SU-DHL-6 (cell line): Measurements from ENCODE around the gene SAPCD2.

ENCODE experiments used
- H2AFZ ChIP-seq: fragments of 200-600 bp; sonication (generic); 2 replicates; pipeline ENCODE4 v1.6.1; 2014; ENCODE audit warnings: low read depth, mild to moderate bottlenecking, moderate library complexity, mixed read lengths, antibody characterized with exemption, low read length; ENCODE audit not compliant: severe bottlenecking
- H3F3A ChIP-seq: fragments of 200-600 bp; shearing (Covaris generic); 2 replicates; pipeline ENCODE4 v1.6.0; 2016; ENCODE audit warnings: antibody characterized with exemption, mild to moderate bottlenecking; ENCODE audit not compliant: insufficient read depth
- H3K27ac ChIP-seq: fragments of 200-600 bp; sonication (generic); 2 replicates; pipeline ENCODE4 v1.5.1; 2016; ENCODE audit warnings: low read depth, mild to moderate bottlenecking, low read length, moderate library complexity, mixed read lengths
- H3K27me3 ChIP-seq: fragments of 200-600 bp; sonication (generic), shearing (Covaris generic); 2 replicates; pipeline ENCODE4 v1.6.0; 2014; ENCODE audit warnings: mild to moderate bottlenecking, low read length
- H3K36me3 ChIP-seq: fragments of 200-600 bp; sonication (generic); 2 replicates; pipeline ENCODE4 v1.6.1; 2014; ENCODE audit warnings: mild to moderate bottlenecking, low read length, mixed read lengths
- H3K4me2 ChIP-seq: fragments of 300-600, 200-600 bp; shearing (Covaris generic), sonication (generic); 2 replicates; pipeline ENCODE4 v1.6.0; 2014; ENCODE audit warnings: low read length, low read depth, mild to moderate bottlenecking; ENCODE audit not compliant: poor library complexity, severe bottlenecking
- H3K4me3 ChIP-seq: fragments of 200-600 bp; sonication (generic); 2 replicates; pipeline ENCODE4 v1.5.1; 2014; ENCODE audit warnings: antibody characterized with exemption, low read length, mild to moderate bottlenecking, mixed read lengths; ENCODE audit not compliant: insufficient read depth, poor library complexity, severe bottlenecking
- H3K79me2 ChIP-seq: fragments of 200-600 bp; sonication (generic); 2 replicates; pipeline ENCODE4 v1.6.1; 2014; ENCODE audit warnings: mild to moderate bottlenecking, low read length, moderate library complexity; ENCODE audit not compliant: insufficient read depth
- H3K9ac ChIP-seq: fragments of 200-600 bp; sonication (generic); 2 replicates; pipeline ENCODE4 v1.7.0; 2014; ENCODE audit warnings: mild to moderate bottlenecking, low read length
- H3K9me2 ChIP-seq: fragments of 200-600 bp; sonication (generic); replicated peaks from 2 replicates; pipeline ENCODE4 v1.6.1; 2014; ENCODE audit warnings: low read length; ENCODE audit not compliant: insufficient read depth
- H3K9me3 ChIP-seq: fragments of 200-600 bp; sonication (generic); 2 replicates; pipeline ENCODE4 v1.6.1; 2014; ENCODE audit warnings: low read length, mixed read lengths; ENCODE audit not compliant: insufficient read depth
- H4K20me1 ChIP-seq: fragments of 200-600 bp; sonication (generic); 2 replicates; pipeline ENCODE4 v1.6.1; 2014; ENCODE audit warnings: low read depth, mild to moderate bottlenecking, antibody characterized with exemption, low read length, moderate library complexity, mixed read lengths
- CTCF ChIP-seq: fragments of 200-600 bp; sonication (generic); IDR thresholded peaks from one replicate; pipeline ENCODE4 v1.5.1; 2017; ENCODE audit warnings: antibody characterized with exemption, mild to moderate bottlenecking, low read length, moderate library complexity; ENCODE audit not compliant: insufficient read depth, poor library complexity, severe bottlenecking
- EZH2phosphoT487 ChIP-seq: fragments of 200-600 bp; sonication (generic), shearing (Covaris generic); conservative IDR thresholded peaks from 2 replicates; pipeline ENCODE4 v1.6.1; 2018; ENCODE audit warnings: mild to moderate bottlenecking, antibody characterized with exemption, low read length, moderate library complexity, mixed read lengths

The SAPCD2 gene

GRCh38 chr9:137019891-137020683, 50.3 kb downstream of the SAPCD2 start:
- TF ChIP-seq CTCF (no peak), EZH2phosphoT487 (no peak)
- H3K9me3 ChIP-seq: no peaks in the 10 kb centered on the region
- no peak overlapping the region for H3K4me3 ChIP-seq
- no peak overlapping the region for H3K9ac ChIP-seq
- H3F3A ChIP-seq: no peaks in the 10 kb centered on the region
- no peaks in the 10 kb centered on the region for H3K36me3 ChIP-seq
- no peaks in the 10 kb centered on the region for H4K20me1 ChIP-seq
- no peak overlapping the region for H2AFZ ChIP-seq
- no peak overlapping the region for H3K27ac ChIP-seq
- no peaks in the 10 kb centered on the region for H3K27me3 ChIP-seq
- H3K9me2 ChIP-seq: no peaks in the 10 kb centered on the region
- H3K4me2 ChIP-seq: no peak overlapping the region
- H3K79me2 ChIP-seq: no peaks in the 10 kb centered on the region

- Histone ChIP-seq H3K9me2 (no peaks in the 10 kb centered on the region), H3K4me3 (no peak overlapping the region), H3K27me3 (no peaks in the 10 kb centered on the region), H3F3A (no peaks in the 10 kb centered on the region), H3K79me2 (no peaks in the 10 kb centered on the region), H3K36me3 (no peaks in the 10 kb centered on the region), H3K9me3 (no peaks in the 10 kb centered on the region), H3K27ac (no peak overlapping the region), H2AFZ (no peak overlapping the region), H3K9ac (no peak overlapping the region), H3K4me2 (no peak overlapping the region), H4K20me1 (no peaks in the 10 kb centered on the region)
- TF ChIP-seq CTCF (no peak), EZH2phosphoT487 (no peak)
Measured at GRCh38 chr9:137018761-137019559, 51.4 kb downstream of the SAPCD2 start.

- no peak overlapping the region for H2AFZ ChIP-seq
- no peaks in the 10 kb centered on the region for H3F3A ChIP-seq
- H3K4me3 ChIP-seq: no peak overlapping the region
- no peaks in the 10 kb centered on the region for H3K27me3 ChIP-seq
- TF ChIP-seq EZH2phosphoT487 (no peak), CTCF (no peak)
- no peaks in the 10 kb centered on the region for H3K9me3 ChIP-seq
- H3K79me2 ChIP-seq: no peaks in the 10 kb centered on the region
- no peak overlapping the region for H3K27ac ChIP-seq
- no peak overlapping the region for H3K9ac ChIP-seq
- no peaks in the 10 kb centered on the region for H3K36me3 ChIP-seq
- H3K4me2 ChIP-seq: no peak overlapping the region
- H4K20me1 ChIP-seq: no peaks in the 10 kb centered on the region
- H3K9me2 ChIP-seq: no peaks in the 10 kb centered on the region
Measured at GRCh38 chr9:137017791-137018497, 52.4 kb downstream of the SAPCD2 start.
